Heart left ventricle (tissue), 13 donors: Measurements from ENCODE around the gene PARD6A.

ENCODE experiments used
- CTCF ChIP-seq, 12 donors: fragments of 200-600 bp; sonication (generic) in 4 of 12; IDR thresholded peaks; one replicate each; pipeline versions ENCODE4 v1.5.0 to v1.8.0; 2018 to 2022; ENCODE audit warnings: antibody characterized with exemption in 12 of 12, mild to moderate bottlenecking in 5 of 12
- POLR2A ChIP-seq, 2 donors: fragments of 450-650 bp; IDR thresholded peaks; one replicate each; pipeline ENCODE4 v1.6.1; 2017; ENCODE audit warnings: antibody characterized with exemption in 2 of 2, mild to moderate bottlenecking in 2 of 2, moderate library complexity in 2 of 2
- donor health status: ischemic (EF 13 %, LVEDD 7.1; RV severe dilation, severe dysfunction).
- donor health status: DM: no; HTN: yes; CAD: no.
- donor health status: DM: no; HTN: no; CAD: no.
- donor health status: ischemic (EF 25% LVEDD 6.9; RV normal size, moderate dysfunction).
- donor health status: ischemic (EF 25% LVEDD 5.7; RV mildly dilated, moderate dysfunction).
- donor health status: ischemic (EF 35%, LVEDD 5.7; RV mildly dilated, moderate dysfunction).
- donor health status: nonischemic (EF 11% LVEDD 7.7; RV severe dilation, severe dysfunction).
- donor health status: DM: yes; HTN: yes; CAD: no.
- donor health status: PGD.
- donor health status: ischemic (EF 29% LVEDD 5.4; RV normal size, mild dysfunction).
- donor health status: nonischemic (EF 23%, LVEDD 6.1; RV moderate dilation, normal function).

GRCh38 chr16:67703626-67704025 lies 42.9 kb downstream of the PARD6A start:
- TF ChIP-seq POLR2A (IDR thresholded peaks at IDR 0.05) = no peak
- no peak for TF ChIP-seq CTCF (IDR thresholded peaks at IDR 0.05)
